Mesodermal cell (in vitro differentiated cells): ENCODE measurements around the gene KCNJ3. TPM values are rescaled to one million over a fixed set of nuclear protein-coding genes. Genes with fewer than 3 reads are reported as not detected.

Source experiments
- H3K27ac ChIP-seq: 2 replicates; pipeline ENCODE4 v1.7.0; 2013; ENCODE audit warnings: mild to moderate bottlenecking, low read depth, low read length, moderate library complexity; ENCODE audit not compliant: severe bottlenecking
- H3K36me3 ChIP-seq: 2 replicates; pipeline ENCODE4 v1.7.1; 2013; ENCODE audit warnings: mild to moderate bottlenecking, low read length, moderate library complexity; ENCODE audit not compliant: control insufficient read depth, insufficient read depth
- H3K4me1 ChIP-seq: one replicate; pipeline ENCODE4 v1.7.1; 2013; ENCODE audit warnings: mild to moderate bottlenecking, low read length; ENCODE audit not compliant: insufficient read depth, control insufficient read depth, poor library complexity, severe bottlenecking
- H3K4me3 ChIP-seq: 2 replicates; pipeline ENCODE4 v1.7.0; 2013; ENCODE audit warnings: low read length, control low read depth, mild to moderate bottlenecking; ENCODE audit not compliant: insufficient read depth, poor library complexity, severe bottlenecking; ENCODE audit errors: extremely low read depth
- H3K9me3 ChIP-seq: 2 replicates; pipeline ENCODE4 v1.7.1; 2013; ENCODE audit warnings: mild to moderate bottlenecking, low read length, moderate library complexity; ENCODE audit not compliant: control insufficient read depth
- WGBS, 2 experiments: methylation state at CpG; one replicate each; pipeline ENCODE4 v1.1.5; 2013; ENCODE audit warnings: missing lambda C conversion rate in 2 of 2; ENCODE audit not compliant: insufficient coverage in 2 of 2; 5-methylcytosine and 5-hydroxymethylcytosine counted together
- polyA plus RNA-seq, 2 experiments: library from polyadenylated mRNA; stranded (reverse); fragments of 50-300 nt; gene quantifications; one replicate each; pipeline ENCODE4 v1.2.3, GENCODE V29; 2013

KCNJ3 gene
- 0.52 TPM for polyA plus RNA-seq (2013, experiment 1 of 2)
- polyA plus RNA-seq (2013, experiment 2 of 2): 2.2 TPM

GRCh38 chr2:154698296-154698720, at the start of gene KCNJ3:
TSS of gene KCNJ3 (plus strand) at chr2:154698695. CDS start at chr2:154698776, 81 bp downstream.
- 16 to 22% methylated on average over 9 to 11 of the region's 16 CpGs for WGBS, 2 experiments
- Histone ChIP-seq H3K4me1 (peaks cover 5% of the 10 kb centered on the region), H3K9me3 (no peaks in the 10 kb centered on the region), H3K27ac (no peak within 1 kb of the TSS), H3K4me3 (peak within 1 kb of the TSS; percentile 43), H3K36me3 (no peaks in the 10 kb centered on the region)

- H3K9me3 ChIP-seq: no peaks in the 10 kb centered on the region
- no peak overlapping the region for H3K4me3 ChIP-seq
- no peak overlapping the region for H3K27ac ChIP-seq
- no peaks in the 10 kb centered on the region for H3K36me3 ChIP-seq
- H3K4me1 ChIP-seq: no peaks in the 10 kb centered on the region
Observed at GRCh38 chr2:154655499-154655898, 43.0 kb upstream of the KCNJ3 start.

GRCh38 chr2:154658854-154659253, 39.6 kb upstream of the KCNJ3 start:
- WGBS, 2 experiments: 100% methylated on average over 1 of the region's 1 CpG; no CpG with 5 or more reads in 1 of the 2 experiments
- H3K9me3 ChIP-seq: no peaks in the 10 kb centered on the region
- H3K36me3 ChIP-seq: no peaks in the 10 kb centered on the region
- H3K27ac ChIP-seq: no peak overlapping the region
- no peaks in the 10 kb centered on the region for H3K4me1 ChIP-seq
- H3K4me3 ChIP-seq: no peak overlapping the region

DNA sequence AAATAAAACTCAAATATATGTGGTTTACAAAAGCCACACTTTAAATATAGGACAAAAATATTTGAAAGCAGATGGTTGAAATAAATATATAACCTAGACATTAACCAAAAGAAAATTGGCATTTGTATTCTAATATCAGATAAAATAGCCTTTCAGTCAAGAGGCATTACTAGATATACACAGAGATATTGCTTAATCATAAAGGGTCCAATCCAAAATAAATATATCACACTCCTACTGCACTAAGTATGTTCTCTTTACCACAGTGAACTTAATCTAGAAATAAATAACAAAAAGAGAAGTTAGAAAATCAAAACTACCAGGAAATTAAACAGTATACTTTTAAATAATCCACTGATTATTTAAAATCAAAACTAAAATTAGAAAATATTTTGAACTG, 34.2 kb upstream of the KCNJ3 start:
- H3K4me1 ChIP-seq: no peaks in the 10 kb centered on the region
- H3K9me3 ChIP-seq: no peaks in the 10 kb centered on the region
- no peak overlapping the region for H3K4me3 ChIP-seq
- no peaks in the 10 kb centered on the region for H3K36me3 ChIP-seq
- no peak overlapping the region for H3K27ac ChIP-seq

GRCh38 chr2:154670083-154670482, 28.4 kb upstream of the KCNJ3 start:
- Histone ChIP-seq H3K27ac (no peak overlapping the region), H3K9me3 (no peaks in the 10 kb centered on the region), H3K4me1 (no peaks in the 10 kb centered on the region), H3K4me3 (no peak overlapping the region), H3K36me3 (no peaks in the 10 kb centered on the region)
- 100% methylated on average over 1 of the region's 1 CpG; no CpG with 5 or more reads in 1 of the 2 experiments for WGBS, 2 experiments

GRCh38 chr2:154673694-154674093, 24.8 kb upstream of the KCNJ3 start:
- H3K9me3 ChIP-seq: no peaks in the 10 kb centered on the region
- H3K4me1 ChIP-seq: no peaks in the 10 kb centered on the region
- no peak overlapping the region for H3K4me3 ChIP-seq
- no peaks in the 10 kb centered on the region for H3K36me3 ChIP-seq
- WGBS, 2 experiments: 60% methylated on average over 1 of the region's 3 CpGs; no CpG with 5 or more reads in 1 of the 2 experiments
- H3K27ac ChIP-seq: no peak overlapping the region

- no peaks in the 10 kb centered on the region for H3K4me1 ChIP-seq
- H3K4me3 ChIP-seq: no peak overlapping the region
- WGBS, 2 experiments: 92 to 94% methylated on average over 3 of the region's 3 CpGs
- no peaks in the 10 kb centered on the region for H3K36me3 ChIP-seq
- no peak overlapping the region for H3K27ac ChIP-seq
- H3K9me3 ChIP-seq: no peaks in the 10 kb centered on the region
Observed at GRCh38 chr2:154677401-154677800, 21.1 kb upstream of the KCNJ3 start.

GRCh38 chr2:154681741-154682140, 16.8 kb upstream of the KCNJ3 start:
- 90 to 100% methylated on average over 1 of the region's 2 CpGs for WGBS, 2 experiments

DNA sequence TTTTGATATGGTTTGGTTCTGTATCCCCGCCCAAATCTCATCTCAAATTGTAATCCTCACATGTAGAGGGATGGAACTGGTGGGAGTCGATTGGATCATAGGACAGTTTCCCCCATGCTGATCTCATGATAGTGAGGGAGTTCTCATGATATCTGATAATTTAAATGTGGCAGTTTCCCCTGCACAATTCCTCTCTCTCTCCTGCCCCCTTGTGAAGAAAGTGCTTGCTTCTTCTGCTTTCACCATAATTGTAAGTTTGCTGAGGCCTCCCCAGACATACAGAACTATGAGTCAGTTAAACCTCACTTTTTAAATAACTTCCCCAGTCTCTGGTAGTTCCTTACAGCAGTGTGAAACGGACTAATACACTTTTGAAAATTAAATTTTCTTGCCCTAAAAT, 12.3 kb upstream of the KCNJ3 start:
- no peaks in the 10 kb centered on the region for H3K36me3 ChIP-seq
- no peaks in the 10 kb centered on the region for H3K4me1 ChIP-seq
- H3K4me3 ChIP-seq: no peak overlapping the region
- H3K27ac ChIP-seq: no peak overlapping the region
- no peaks in the 10 kb centered on the region for H3K9me3 ChIP-seq
- WGBS, 2 experiments: no CpG with 5 or more reads among the region's 3 CpGs

More at GRCh38 chr2:154681741-154682140, 16.8 kb upstream of the KCNJ3 start:
- Histone ChIP-seq H3K4me1 (no peaks in the 10 kb centered on the region), H3K9me3 (no peaks in the 10 kb centered on the region), H3K4me3 (no peak overlapping the region), H3K36me3 (no peaks in the 10 kb centered on the region), H3K27ac (no peak overlapping the region)

DNA sequence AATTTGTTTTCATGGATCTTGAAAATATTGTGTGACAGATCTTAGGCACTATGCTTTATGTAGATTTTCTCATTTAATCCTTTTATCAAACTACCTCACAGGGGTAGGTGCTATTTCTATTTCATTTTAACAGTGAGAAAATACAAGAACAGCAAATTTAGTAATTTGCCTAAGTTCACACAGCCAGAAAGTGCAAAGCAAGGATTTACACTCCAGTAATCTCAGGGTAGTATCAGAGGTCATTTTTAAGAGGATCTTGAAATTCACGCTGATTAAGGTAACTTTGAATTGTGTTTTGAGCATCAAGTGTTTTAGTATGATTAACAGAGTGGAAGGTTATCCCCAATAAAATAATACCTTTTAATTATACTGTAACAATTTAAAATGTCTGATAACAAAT, 10.1 kb upstream of the KCNJ3 start:
- Histone ChIP-seq H3K27ac (no peak overlapping the region), H3K4me1 (no peaks in the 10 kb centered on the region), H3K9me3 (no peaks in the 10 kb centered on the region), H3K36me3 (no peaks in the 10 kb centered on the region), H3K4me3 (no peak overlapping the region)
- WGBS, 2 experiments: no CpG with 5 or more reads among the region's 1 CpG

DNA sequence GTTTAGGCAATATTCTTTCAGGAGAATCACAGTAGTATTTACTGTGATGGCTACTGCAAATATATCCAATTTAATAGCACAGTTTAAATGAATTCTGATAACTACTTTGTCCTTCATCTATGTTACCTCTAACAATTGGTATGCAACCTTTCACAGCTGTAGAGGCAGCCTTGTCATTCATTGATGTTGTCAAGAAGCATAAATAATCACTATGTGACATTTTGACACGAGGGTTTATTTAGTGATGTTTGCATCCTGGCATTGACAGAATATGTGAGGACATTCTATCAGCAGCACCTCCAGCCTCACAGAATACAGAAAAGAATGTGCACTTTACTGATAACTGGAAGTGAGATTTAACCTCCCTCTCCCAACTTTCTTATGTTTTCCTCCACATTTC, 9.3 kb upstream of the KCNJ3 start:
- Histone ChIP-seq H3K4me1 (no peaks in the 10 kb centered on the region), H3K4me3 (no peak overlapping the region), H3K9me3 (no peaks in the 10 kb centered on the region), H3K36me3 (no peaks in the 10 kb centered on the region), H3K27ac (no peak overlapping the region)
- 100% methylated on average over 1 of the region's 1 CpG; no CpG with 5 or more reads in 1 of the 2 experiments for WGBS, 2 experiments
